Endothelial cell of umbilical vein (primary cell): ENCODE measurements around the gene COL4A2. TPM values are rescaled to one million over a fixed set of nuclear protein-coding genes. Genes with fewer than 3 reads are reported as not detected.

Experiments used
- BruUV-seq: library from RNA; stranded (reverse); fragments of 400-500 nt; replicated peaks from 2 replicates; lab custom pipeline; 2021; lab: Mats Ljungman, UMichigan
- CTCF ChIA-PET: fragments of 300-600, 350-600 bp; sonication (Branson Sonifier 250); formaldehyde crosslinking; loops from one replicate; lab custom pipeline; 2021; ENCODE audit warnings: antibody characterized with exemption, inconsistent platforms; lab: Charles Lee
- POLR2A ChIA-PET: fragments of 300-600, 350-600 bp; sonication (Branson Sonifier 250); formaldehyde crosslinking; loops from one replicate; lab custom pipeline; 2021; ENCODE audit warnings: antibody characterized with exemption, inconsistent platforms; lab: Charles Lee
- DNase-seq: peaks from one replicate; pipeline ENCODE4 v3.0.0-alpha.2; 2011; ENCODE audit warnings: low read depth, low spot score
- FAIRE-seq: peaks from 2 replicates; lab custom pipeline; 2011; peaks lifted over from hg19 to GRCh38; lab: Jason Lieb, UNC
- H2AFZ ChIP-seq: 2 replicates; pipeline ENCODE4 v1.6.0; 2012; ENCODE audit warnings: low read depth, low read length, control low read depth, inconsistent platforms
- H3K27ac ChIP-seq: 2 replicates; pipeline ENCODE4 v1.5.1; 2011; ENCODE audit warnings: low read depth, mild to moderate bottlenecking, control low read depth, low read length, moderate library complexity; ENCODE audit not compliant: insufficient read depth
- H3K27me3 ChIP-seq, 2 experiments: 2 replicates each; pipeline versions ENCODE4 v1.6.0 to v1.6.1; 2011; ENCODE audit warnings: low read length in 2 of 2, mixed read lengths in 1 of 2; ENCODE audit not compliant: control insufficient read depth in 2 of 2, insufficient read depth in 2 of 2
- H3K36me3 ChIP-seq, 2 experiments: 2 replicates in 1 of 2; 3 replicates in 1 of 2; pipeline ENCODE4 v1.5.1; 2011; ENCODE audit warnings: low read length in 2 of 2, mild to moderate bottlenecking in 1 of 2, moderate library complexity in 1 of 2; ENCODE audit not compliant: control insufficient read depth in 2 of 2, insufficient read depth in 2 of 2; ENCODE audit errors: extremely low read depth in 1 of 2
- H3K4me1 ChIP-seq: 3 replicates; pipeline ENCODE4 v1.5.1; 2011; ENCODE audit warnings: mild to moderate bottlenecking, low read length; ENCODE audit not compliant: control insufficient read depth, insufficient read depth; ENCODE audit errors: extremely low read depth
- H3K4me2 ChIP-seq: 2 replicates; pipeline ENCODE4 v1.6.1; 2011; ENCODE audit warnings: low read length, control low read depth, mixed read lengths; ENCODE audit not compliant: insufficient read depth
- H3K4me3 ChIP-seq, 3 experiments: fragments of 200-600 bp in 1 of 3; sonication (generic), shearing (Covaris generic) in 1 of 3; replicated peaks in 1 of 3; 2 replicates each; pipeline ENCODE4 v1.5.1; 2011 to 2016; ENCODE audit warnings: control low read depth in 3 of 3, low read length in 3 of 3, mild to moderate bottlenecking in 2 of 3, inconsistent platforms in 1 of 3, low read depth in 1 of 3, moderate library complexity in 1 of 3; ENCODE audit not compliant: insufficient read depth in 1 of 3
- H3K79me2 ChIP-seq: 2 replicates; pipeline ENCODE4 v1.6.0; 2012; ENCODE audit warnings: low read length, inconsistent platforms; ENCODE audit not compliant: control insufficient read depth, insufficient read depth
- H3K9ac ChIP-seq: replicated peaks from 2 replicates; pipeline ENCODE3; 2011; ENCODE audit warnings: low read length, control low read depth; ENCODE audit not compliant: insufficient read depth; ENCODE audit errors: extremely low read depth
- H3K9me1 ChIP-seq: replicated peaks from 3 replicates; pipeline ENCODE4 v1.6.0; 2011; ENCODE audit warnings: mild to moderate bottlenecking, low read length; ENCODE audit not compliant: control insufficient read depth, insufficient read depth; ENCODE audit errors: extremely low read depth
- H3K9me3 ChIP-seq: replicated peaks from 2 replicates; pipeline ENCODE4 v1.5.1; 2012; ENCODE audit warnings: low read length, inconsistent platforms; ENCODE audit not compliant: control insufficient read depth, insufficient read depth
- H4K20me1 ChIP-seq: replicated peaks from 2 replicates; pipeline ENCODE3; 2011; ENCODE audit warnings: mild to moderate bottlenecking, low read length; ENCODE audit not compliant: control insufficient read depth, insufficient read depth; ENCODE audit errors: extremely low read depth
- FOS ChIP-seq: IDR thresholded peaks from 2 replicates; pipeline ENCODE4 v1.6.1; 2011; ENCODE audit warnings: mild to moderate bottlenecking, low read length, moderate library complexity, borderline replicate concordance; ENCODE audit not compliant: insufficient read depth
- GATA2 ChIP-seq: IDR thresholded peaks from 2 replicates; pipeline ENCODE4 v1.7.0; 2011; ENCODE audit warnings: low read depth, mild to moderate bottlenecking, moderate library complexity, mixed read lengths, low read length; ENCODE audit not compliant: insufficient read length, insufficient read depth
- JUN ChIP-seq: IDR thresholded peaks from 2 replicates; pipeline ENCODE4 v1.6.1; 2011; ENCODE audit warnings: borderline replicate concordance, low read depth; ENCODE audit not compliant: insufficient read length, insufficient read depth
- POLR2AphosphoS5 ChIP-seq: IDR thresholded peaks from 2 replicates; pipeline ENCODE4 v1.6.1; 2012; ENCODE audit warnings: low read depth, mild to moderate bottlenecking, control low read depth, low read length, moderate library complexity; ENCODE audit not compliant: insufficient read depth
- dilution Hi-C: fragments of 300-500 bp; cut with MboI; formaldehyde crosslinking; loops from one replicate; pipeline ENCODE4 v1.15.0; 2019; ENCODE audit warnings: low sequenced_read_pairs; ENCODE audit not compliant: extremely low pct_ligation_motif_present
- intact Hi-C: fragments of 100-400 bp; cut with micrococcal nuclease; formaldehyde crosslinking; loops from one replicate; pipeline ENCODE4 v1.10.0; 2022
- polyA plus RNA-seq, 4 experiments: library from polyadenylated mRNA; depleted of rRNA in 3 of 4; stranded (reverse) in 3 of 4; unstranded in 1 of 4; fragments of >200 nt; gene quantifications; 2 replicates each; pipeline versions ENCODE4 v1.2.1 to v1.2.3, GENCODE V29; 2011 to 2012; ENCODE audit warnings: missing spikeins in 1 of 4
- total RNA-seq: library from RNA; stranded (reverse); gene quantifications from 2 replicates; pipeline ENCODE4 v1.2.3, GENCODE V29; 2021
- TF ChIP-seq, protein P1 (sequence below), 2 donors: IDR thresholded peaks; 1 replicate in 1 of 2; 2 replicates in 1 of 2; pipeline ENCODE4 v1.5.1; 2011; ENCODE audit warnings: low read length in 2 of 2, mild to moderate bottlenecking in 2 of 2, moderate library complexity in 2 of 2, control low read depth in 1 of 2, inconsistent platforms in 1 of 2, low read depth in 1 of 2; ENCODE audit not compliant: insufficient read depth in 1 of 2; ENCODE audit errors: extremely low read depth in 1 of 2
- TF ChIP-seq, protein P2 (sequence below): IDR thresholded peaks from 2 replicates; pipeline ENCODE4 v1.6.1; 2011; ENCODE audit not compliant: insufficient read depth, insufficient read length

The COL4A2 gene
- total and polyA plus RNA-seq, 2 donors (not counting 3 experiments of a cell fraction or from before 2014, with no cell fraction given): 792 to 940 TPM

DNA sequence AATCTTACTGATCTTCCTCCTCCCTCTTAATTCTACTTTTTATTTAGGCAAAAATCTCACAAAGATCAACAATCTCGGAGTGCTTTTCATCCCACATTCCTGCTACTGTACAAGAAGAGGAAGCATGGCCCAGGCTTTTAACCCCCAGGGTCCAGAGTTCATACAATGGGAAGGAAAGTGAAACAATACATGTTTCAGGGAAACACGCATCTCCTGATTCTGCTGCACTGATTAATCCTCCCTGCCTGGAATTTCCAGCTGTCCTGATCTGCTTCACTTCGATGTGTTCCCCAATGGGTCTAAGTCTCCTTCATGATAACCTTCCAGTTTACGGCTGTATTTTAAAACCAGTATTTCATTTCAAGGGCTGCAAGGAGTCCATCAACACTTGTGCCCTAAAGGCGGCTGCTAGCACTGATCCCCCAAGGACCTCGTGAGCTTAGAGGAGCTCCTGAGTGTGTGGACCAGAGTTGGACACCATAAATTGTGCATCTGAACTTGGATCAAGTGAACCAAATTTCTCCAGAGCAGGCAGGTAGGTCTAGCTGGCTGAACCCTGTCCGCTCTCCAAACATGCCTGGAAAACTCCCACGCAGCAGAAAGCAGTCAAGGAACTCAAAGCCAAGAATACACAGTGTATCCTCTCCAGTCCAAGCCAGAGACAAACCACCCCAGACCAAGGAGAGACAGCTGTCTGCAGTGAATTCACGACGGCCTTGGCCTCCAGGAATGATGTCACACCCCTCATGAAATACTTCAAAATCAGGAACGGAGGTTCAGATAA, 44.4 kb upstream of the COL4A2 start:
- Histone ChIP-seq H3K27me3 (no peaks in the 10 kb centered on the region), H2AFZ (no peak overlapping the region), H3K36me3 (no peaks in the 10 kb centered on the region), H3K9ac (peak overlapping the region; percentile 43), H3K27ac (peak overlapping the region; percentile 81), H3K79me2 (peaks cover 38% of the 10 kb centered on the region), H3K9me1 (no peaks in the 10 kb centered on the region), H3K4me2 (peak overlapping the region; percentile 76), H3K9me3 (no peaks in the 10 kb centered on the region), H4K20me1 (no peaks in the 10 kb centered on the region), H3K4me1 (peaks cover 92% of the 10 kb centered on the region), H3K4me3 (no peak overlapping the region)
- peak; percentile 77 for DNase-seq
- ChIA-PET CTCF (interaction anchor here (0.9 to 3.9 kb wide), 5 partner anchors 12 to 85 kb away, joined by 3 to 33 read pairs (median 7); no protein-coding TSS in a partner anchor), POLR2A (interaction anchor here (1.1 kb wide), 1 partner anchor 15 kb away, joined by 5 read pairs; no protein-coding TSS in a partner anchor)
- dilution Hi-C loops: no loop called here
- peak; percentile 94 for FAIRE-seq
- BruUV-seq: TSS peak; percentile 20
- intact Hi-C loops: no loop called here
- TF ChIP-seq POLR2AphosphoS5 (peak; percentile 36), FOS (peak; percentile 10), JUN (peak; percentile 33), GATA2 (peak; percentile 44)
- TF ChIP-seq, protein P1, sequence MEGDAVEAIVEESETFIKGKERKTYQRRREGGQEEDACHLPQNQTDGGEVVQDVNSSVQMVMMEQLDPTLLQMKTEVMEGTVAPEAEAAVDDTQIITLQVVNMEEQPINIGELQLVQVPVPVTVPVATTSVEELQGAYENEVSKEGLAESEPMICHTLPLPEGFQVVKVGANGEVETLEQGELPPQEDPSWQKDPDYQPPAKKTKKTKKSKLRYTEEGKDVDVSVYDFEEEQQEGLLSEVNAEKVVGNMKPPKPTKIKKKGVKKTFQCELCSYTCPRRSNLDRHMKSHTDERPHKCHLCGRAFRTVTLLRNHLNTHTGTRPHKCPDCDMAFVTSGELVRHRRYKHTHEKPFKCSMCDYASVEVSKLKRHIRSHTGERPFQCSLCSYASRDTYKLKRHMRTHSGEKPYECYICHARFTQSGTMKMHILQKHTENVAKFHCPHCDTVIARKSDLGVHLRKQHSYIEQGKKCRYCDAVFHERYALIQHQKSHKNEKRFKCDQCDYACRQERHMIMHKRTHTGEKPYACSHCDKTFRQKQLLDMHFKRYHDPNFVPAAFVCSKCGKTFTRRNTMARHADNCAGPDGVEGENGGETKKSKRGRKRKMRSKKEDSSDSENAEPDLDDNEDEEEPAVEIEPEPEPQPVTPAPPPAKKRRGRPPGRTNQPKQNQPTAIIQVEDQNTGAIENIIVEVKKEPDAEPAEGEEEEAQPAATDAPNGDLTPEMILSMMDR (IDR thresholded peaks at IDR 0.05; ENCODE audit: extremely low read depth in 1 of 2, insufficient read depth in 1 of 2, low read depth in 1 of 2, low read length in 2 of 2): no peak
- TF ChIP-seq, protein P2, sequence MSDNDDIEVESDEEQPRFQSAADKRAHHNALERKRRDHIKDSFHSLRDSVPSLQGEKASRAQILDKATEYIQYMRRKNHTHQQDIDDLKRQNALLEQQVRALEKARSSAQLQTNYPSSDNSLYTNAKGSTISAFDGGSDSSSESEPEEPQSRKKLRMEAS: no peak
